NCI-H524 treated with DMSO at 0.1 percent for 48 hours (cell line): ENCODE results near the gene AGMO.

Source experiments
- DNase-seq: peaks from one replicate; lab custom pipeline; 2025; lab: John Stamatoyannopoulos, UW

The AGMO gene

DNA sequence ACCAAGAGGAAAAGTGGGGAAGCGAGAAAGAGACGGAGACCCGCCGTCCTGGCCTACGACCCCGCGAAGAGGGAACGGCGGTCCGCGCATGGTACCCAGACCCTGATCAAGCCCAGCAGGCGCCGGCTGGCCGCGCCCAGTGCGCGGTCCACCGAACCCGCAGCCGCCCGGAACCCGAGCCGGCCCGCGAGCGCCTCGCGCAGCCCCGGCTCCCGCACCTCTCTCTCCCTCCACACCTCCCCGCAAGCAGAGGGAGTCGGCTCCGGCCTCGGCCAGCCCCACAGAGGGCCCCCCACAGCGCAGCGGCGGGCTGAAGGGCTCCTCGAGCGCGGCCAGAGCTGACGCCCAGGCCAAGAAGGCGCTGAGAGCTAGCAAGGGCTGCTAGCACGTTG lies 164.7 kb downstream of the AGMO start:
- DNase-seq, result no peak

DNA sequence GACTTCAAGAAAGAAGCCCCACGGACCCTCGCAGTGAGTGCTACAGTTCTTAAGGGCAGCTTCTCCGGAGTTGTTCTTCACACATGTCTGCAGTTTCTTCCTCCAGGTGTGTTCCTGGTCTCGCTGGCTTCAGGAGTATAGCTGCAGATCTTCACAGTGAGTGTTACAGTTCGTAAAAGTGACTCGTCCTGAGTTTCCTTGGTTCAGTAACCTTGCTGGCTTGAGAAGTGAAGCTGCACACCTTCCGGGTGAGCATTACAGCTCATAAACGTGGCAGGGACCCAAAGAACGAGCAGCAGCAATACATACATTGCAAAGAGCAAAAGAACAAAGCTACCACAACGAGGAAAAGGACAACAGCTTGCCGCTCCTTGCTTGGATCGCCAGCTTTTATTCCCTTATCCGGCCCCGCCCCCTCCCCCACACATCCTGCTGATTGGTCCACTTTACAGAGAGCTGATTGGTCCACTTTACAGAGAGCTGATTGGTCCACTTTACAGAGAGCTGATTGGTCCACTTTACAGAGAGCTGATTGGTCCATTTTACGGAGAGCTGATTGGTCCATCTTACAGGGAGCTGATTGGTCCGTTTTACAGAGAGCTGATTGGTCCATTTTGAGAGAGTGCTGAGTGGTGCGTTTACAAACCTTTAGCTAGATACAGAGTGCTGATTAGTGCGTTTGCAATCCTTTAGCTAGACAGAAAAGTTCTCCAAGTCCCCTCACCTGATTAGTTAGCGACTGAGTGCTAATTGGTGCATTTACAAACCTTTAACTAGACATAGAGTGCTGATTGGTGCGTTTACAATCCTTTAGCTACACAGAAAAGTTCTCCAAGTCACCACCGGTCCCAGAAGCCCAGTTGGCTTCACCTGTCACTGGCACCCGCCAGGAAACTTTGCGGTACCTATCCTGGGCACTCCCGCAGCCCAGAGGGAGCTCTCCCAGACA lies 165.3 kb downstream of the AGMO start:
- DNase-seq, result no peak

DNA sequence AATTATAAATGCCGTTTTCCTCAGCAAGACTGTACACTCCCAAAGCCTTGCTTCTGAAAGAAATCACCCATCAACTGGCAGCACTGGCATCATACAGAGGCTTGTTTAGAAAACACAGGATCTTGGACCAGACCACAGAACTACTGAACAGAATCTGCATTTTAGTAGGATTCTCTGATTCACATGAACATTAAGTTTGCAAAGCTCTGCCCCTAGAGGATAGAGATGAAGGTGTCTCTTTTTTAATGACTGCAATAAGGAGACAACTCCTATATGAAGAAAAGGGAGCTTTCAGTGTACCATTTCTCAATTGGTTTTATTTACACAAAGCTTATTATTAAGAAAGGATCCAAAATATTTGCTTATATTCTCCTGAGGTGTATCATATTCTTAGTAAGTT lies 172.7 kb downstream of the AGMO start:
- no peak for DNase-seq

DNA sequence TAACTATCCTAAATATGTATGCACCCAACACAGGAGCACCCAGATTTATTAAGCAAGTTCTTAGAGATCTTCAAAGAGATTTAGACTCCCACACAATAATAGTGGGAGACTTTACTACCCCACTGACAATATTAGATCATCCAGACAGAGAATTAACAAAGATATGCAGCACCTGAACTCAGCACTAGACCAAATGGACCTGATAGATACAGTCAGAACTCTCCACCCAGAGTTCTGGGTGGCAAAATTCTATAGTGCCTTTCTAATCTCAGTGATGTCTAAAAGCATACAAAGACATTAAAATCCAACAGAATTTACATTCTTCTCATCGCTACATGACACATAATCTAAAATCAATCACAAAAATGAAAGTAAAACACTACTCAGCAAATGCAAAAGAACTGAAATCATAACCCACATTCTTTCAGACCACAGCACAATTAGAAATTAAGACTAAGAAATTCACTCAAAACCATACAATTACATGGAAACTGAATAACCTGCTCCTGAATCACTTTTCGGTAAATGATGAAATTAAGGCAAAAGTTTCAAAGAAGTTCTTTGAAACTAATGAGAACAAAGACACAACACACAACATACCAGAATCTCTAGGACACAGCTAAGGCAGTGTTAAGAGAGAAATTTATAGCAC lies 183.2 kb downstream of the AGMO start:
- DNase-seq, result no peak

DNA sequence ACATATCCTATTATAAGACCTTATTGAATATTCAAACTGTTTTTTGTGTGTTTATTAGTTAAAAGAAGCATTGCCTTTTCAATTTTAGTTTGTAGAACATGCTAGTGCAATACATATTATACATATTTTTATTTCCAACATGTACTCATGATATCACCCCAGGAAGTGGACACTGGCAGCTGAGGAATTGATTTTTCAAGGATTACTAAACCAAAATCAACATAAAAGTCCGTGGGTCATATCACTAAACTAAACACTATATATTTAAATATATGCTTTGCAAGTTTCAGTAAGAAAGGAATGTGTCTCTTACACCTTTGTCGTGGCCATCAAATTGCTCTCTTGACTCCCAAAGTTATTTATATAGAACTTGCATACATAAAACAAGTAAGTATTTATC lies 185.2 kb downstream of the AGMO start:
- no peak for DNase-seq

DNA sequence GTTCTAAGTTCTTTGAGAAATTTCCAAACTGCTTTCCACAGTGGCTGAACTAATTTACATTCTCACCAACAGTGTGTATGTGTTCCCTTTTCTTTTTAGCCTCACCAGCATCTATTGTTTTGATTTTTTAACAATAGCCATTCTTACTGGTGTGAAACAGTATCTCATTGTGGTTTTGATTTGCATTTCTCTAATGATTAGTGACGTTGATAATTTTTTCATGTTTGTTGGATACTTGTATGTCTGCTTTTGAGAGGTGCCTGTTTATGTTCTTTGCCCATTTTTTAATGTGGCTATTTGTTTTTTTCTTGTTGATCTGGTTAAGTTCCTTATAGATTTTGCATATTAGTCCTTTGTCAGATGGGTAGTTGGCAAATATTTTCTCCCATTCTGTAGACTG lies 191.4 kb downstream of the AGMO start:
- DNase-seq, result no peak

DNA sequence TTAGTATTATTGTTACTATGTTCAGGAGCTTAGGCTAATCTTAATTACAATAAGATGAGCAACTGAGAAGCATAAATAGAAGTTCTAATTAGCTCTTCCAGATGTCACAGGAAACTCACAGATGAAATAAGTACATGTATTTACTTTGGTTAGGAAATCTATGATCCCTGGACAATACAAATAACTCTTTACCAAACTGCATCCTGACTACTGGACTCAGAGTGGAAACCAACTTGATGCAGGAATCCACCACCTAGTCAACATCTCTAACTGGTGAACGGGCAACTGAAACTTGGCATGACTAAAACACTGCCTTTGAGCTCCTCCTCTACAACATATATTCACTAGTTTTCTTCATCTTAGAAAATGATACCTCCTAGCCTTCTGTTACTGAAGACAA lies 193.2 kb downstream of the AGMO start:
- peak; percentile 7 for DNase-seq

DNA sequence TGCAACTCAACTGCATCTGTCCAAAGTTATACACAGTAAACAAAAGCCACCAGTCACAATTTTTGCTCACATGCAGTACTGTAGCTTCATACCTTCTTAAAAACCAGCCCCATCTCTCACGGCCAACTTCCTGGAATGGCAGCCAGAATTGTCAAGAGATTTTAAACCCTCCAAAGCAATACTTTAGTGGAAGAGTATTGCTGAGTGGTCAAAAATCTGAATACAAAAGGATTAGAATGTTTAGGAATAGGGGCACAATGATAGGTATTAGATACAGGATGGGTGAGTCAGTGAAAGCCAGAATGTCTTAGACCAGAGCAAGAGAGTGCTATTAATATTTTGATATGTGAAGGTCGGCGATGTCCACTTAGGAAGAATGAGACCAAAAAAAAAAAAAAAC lies 193.9 kb downstream of the AGMO start:
- DNase-seq, result no peak

DNA sequence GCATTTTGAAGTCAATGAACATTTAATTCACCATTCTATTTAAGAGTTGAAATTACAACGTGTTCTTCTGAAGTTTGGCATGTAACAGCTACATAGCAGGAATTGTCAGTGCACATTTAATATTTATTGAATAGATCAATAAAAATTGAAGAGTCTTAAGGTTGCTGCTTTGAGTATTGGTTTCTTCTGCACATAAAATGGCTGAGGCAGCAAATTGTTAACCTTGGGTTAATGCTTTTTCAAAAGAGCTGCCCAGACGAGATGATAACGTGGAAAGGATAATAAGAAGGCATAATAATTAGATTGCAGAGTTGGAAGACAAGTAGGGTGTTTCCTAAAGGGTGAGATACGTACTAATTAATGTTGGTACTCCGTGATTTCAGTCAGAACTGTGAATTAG lies 203.7 kb downstream of the AGMO start:
- no peak for DNase-seq

DNA sequence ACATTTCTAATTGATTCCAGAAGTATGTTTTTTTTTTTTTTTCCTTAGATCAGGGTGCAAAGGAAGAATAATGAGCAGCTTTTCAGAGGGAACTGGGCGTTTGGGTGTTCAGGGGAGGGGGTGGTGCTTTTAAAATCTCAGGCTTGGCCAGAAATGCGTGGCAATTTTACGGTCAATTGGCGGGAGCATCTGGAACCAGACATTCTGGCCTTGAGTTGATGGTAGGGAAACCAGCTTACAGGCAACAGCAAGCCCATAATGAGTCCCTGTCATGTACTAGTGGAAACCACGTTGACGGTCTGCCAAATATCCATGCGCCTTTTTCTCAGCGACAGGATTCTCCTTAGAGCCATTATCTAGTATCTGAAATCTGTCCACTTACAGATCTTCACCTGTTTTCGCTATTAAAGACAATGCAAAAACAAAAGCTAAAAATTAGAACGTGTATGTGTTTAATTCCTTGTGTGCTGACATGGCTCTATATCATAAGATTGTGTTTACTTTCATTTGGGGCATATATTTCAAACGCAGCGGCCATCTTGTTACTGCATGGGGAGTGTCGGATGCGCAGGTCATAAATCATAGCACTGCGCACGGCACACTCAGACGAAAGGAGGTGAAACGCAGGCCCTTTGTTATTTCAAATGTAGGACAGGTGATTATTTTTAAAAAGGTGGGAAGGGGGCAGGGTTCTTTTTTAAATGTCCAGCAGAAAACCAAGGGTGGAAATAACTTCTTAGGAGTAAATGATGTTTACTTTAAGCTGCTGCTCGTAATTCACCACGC lies 209.2 kb downstream of the AGMO start:
- DNase-seq, result no peak

DNA sequence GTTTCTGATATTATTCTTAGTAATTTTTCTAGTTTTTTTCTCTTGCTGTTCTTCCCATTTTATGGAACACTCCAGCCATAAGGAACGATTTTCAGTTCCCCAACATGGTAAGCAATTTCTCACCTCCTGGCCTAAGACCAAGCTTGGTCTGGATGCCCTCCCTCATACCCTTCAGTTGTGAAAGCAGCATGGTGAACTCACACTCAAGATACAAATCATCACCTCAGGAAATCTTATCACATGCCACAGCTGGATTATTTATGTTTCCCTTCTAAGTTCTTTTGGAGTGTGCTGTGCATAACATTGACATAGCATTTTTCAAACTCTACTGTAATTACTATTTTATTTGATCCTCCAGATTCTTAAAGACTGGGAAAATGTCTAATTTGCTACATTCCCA lies 216.6 kb downstream of the AGMO start:
- DNase-seq, result no peak

DNA sequence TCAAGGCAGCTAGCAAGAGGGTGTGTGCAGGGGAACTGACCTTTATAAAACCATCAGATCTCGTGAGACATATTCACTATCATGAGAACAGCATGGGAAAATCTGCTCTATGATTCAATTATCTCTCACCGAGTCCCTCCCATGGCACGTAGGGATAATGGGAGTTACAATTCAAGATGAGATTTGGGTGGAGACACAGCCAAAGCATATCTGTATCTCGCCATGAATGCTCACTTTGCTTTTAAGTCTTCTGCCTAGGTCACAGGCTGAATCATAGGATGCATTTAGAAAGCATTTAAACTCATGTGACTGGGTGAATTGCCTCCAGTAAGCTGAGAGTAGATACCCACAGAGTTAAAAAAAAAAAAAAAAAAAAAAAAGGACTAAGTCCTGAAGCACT lies 220.0 kb downstream of the AGMO start:
- no peak for DNase-seq

DNA sequence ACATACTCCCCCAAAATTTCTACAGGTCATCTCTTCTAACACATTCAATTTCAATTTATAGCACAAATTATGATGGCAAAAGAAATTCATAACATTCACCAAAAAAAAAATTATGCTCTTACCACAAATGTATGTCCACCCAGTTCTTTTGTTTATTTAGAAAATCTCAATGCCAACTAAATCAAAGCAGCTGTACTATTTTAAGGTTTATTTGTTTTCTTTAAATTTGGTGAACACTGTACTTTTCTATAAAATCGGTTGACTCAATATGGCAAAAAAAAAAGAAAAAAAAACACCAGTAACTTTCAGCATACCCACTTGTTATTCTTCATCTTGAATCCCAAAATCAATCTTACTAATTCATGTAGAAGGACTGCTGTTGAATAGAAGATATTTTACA lies 225.7 kb downstream of the AGMO start:
- no peak for DNase-seq

DNA sequence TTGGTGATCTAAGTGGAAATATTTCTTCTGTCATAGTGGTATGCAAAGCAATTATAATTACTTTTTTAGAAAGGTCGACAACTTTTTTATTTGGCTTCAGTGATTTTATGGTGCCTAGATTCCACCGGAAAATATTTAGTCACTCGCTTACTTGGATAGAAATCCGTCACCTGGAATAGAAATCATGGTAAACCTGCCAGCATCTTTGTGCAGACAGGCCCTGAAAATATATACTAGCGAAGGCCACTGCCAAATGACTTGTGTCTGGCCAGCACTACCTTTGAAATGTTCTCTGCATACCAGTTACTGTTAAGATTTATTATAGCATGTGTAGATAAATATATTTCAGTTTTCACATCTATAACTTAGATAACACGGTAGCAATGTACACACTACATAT lies 226.4 kb downstream of the AGMO start:
- DNase-seq, result no peak

DNA sequence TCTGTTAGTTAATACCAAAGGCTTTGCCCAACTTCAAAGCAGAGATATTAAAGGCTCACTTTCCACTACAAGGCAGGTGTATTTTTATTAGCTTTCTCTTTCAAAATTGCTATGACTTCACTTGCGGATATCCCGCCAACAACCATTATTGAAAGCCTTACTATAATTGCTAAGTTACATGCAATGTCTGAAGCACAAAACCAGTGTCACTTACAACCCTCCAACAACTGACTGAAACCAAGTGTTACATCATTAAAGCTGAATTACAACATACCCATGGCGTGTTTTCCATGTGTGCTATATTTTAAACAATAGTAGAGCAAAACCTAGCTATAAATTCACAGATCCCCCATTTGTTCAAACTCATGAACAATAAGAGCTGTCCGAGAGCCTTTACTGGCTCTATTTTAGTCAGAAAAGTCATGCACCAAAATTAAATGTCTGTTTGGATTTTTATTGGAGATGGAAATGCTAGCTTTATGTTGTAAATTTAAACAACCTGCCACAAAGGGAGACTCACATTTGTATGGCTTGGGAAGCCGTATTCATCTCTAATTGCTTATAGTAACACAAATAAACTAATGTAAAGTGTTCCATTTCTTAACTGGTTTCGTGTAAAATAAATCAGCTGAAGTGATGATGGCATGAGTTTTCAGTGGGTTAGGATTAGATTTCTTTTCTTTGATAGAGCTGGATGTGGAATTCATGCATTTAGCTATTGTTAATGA lies 227.1 kb downstream of the AGMO start:
- no peak for DNase-seq

DNA sequence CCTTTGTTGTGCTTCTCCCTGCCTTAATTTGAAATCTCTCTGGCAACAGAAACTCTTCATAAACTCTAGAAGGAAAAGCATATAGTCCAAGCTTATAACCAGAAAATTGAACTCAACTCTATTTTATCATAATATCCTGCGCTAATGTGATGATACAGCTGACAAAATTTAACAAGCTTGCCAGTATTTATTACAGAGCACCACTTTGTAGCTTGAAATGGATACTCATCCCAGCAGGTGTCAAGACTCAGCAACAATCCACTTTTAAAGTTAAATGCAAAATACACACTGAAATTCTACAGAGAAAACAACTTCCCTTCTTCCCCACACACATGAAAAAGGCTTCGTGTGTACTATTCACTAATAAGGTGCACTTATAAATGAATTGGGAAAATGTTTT lies 228.9 kb downstream of the AGMO start:
- DNase-seq, result no peak

DNA sequence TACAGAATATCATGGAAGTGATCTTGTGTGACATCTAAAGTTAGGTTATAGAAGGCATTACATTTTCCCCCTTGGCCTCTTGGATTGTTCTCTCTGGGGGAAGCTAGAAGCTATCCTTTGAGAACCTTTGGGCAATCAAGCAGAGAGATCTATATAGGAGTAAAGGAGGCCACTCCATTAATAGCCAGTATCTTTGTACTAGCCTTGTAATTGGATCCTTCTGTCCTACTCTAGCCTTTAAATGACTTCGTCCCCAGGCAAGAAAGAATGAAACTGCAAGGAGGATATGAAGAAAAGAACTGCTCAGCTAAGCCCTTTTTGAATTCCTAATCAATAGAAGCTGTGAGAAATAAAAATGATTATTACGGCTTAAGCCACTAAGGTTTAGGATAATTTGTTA lies 230.9 kb downstream of the AGMO start:
- no peak for DNase-seq

DNA sequence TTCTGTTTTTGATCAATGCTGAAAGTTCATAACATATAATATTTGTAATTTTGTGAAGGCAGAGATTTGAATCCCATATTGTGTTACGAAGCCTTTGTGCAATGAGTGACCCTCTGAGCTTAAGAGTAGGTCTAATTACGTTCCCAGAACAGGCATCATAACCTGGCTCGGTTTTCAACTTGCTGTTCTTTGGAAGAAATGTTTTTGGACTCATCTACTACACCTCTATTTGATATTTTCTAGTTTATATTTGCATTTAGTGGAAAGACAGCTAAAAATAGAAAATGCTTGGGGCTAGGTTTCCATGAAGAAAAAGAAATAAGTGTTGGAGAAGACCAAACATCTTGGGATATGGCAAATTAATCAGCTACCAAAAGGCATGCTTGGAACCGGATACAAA lies 234.8 kb downstream of the AGMO start:
- DNase-seq, result no peak

DNA sequence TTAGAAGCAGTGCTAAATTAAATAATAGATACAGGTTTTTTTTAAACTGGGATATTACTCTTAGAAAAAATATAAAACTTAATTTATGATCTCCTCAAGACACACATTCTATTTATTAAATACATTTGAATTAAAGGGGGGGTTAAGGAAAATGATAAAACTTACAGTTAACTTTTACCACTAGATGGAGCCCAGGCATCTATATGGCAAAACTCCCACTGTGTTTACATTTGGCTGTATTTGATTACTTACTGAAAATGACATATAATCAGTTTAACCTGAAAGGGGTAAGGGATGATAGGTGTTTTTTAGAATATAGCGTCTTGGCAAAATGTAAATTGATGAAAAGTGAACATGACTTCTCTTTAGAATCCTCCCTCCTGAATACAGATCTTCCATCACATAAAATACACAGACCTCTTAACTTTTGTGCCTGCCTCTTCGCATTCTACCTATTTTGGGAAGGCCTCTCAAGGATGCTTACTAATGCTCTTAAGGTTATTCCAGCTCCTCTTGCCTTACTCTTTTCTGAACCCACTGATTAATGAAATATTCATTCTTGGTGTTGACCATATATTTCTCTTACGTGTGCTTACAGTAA lies 235.7 kb downstream of the AGMO start:
- no peak for DNase-seq

DNA sequence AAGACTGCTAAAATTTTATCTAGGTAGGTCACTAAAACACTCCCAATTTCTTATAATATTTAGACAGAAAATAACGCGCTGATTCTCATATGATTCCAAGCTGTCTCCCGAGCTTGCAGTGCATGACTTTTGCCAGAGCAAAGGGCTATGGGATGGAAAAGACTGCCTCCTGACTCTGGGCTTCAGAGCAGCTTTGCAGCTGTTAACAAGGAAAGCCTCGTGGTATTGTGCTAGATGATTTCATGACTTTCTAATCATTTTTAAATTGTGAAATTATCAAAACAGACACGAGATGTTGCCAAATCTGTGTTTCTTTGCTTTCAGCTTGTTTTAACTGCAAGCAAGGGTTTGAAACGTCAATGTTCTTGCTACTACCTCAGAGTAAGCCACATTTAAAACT lies 238.3 kb downstream of the AGMO start:
- no peak for DNase-seq

DNA sequence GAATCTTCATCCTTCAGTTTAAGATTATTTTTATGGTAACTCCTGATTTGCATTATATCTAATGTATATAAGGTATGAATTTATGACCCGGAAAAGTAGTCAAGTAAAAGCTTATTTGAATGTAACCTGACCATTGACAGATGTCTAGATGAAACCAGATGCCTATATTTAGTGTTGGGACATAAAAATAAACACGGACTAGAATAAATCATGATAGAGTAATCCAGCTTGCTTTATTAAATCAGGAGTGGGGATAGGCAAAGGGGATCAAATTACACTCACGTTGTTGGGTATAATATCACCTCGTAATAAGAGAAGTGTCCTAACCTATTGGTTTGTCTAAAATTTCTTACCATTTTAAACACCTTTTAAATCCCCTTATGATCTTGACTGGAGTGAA lies 244.6 kb downstream of the AGMO start:
- peak; percentile 79 for DNase-seq

DNA sequence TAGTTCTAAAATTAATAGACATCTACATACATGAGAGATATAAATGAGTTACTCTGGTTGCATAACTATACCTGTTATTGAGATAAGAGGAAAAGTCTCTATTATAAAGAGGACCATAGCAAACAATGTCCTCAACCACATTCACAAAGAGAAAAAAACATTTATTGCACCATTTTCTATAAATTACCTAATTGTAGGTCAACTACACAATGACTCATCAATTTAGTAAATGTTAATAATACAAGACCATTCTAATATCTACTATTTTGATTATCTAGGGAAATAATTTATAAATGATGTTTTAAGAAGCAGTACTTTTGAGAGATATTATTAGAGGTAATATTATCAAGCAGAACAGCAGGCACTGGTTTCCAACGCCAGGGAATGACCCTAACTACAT lies 246.1 kb downstream of the AGMO start:
- DNase-seq, result no peak
